Globus pallidus (tissue), 1 donor: Measurements from ENCODE around the gene GNAQ.
A peak's percentile ranks its signal among the peaks of the same experiment; 100 is the strongest.

ENCODE experiments used
- DNase-seq: peaks from one replicate; pipeline ENCODE4 v3.0.0-alpha.2; 2015; ENCODE audit warnings: low spot score

The GNAQ gene

DNA sequence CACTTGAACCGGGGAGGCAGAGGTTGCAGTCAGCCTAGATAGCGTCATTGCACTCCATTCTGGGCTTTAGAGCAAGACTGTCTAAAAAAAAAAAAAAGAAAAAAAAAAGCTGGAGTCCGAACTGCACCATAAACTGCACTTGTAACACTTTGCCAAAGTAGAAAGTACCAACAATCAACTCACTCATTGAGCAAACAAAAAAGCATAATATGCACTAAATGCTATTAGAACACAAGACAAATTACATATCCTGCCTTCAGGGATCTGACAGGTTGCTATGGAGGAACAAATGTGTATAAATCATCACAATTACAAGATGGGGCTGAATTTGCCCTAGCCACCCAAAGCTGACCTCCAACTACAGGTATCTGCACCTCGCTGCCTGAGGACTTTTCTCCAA, 27.9 kb downstream of the GNAQ start:
- DNase-seq, result no peak

DNA sequence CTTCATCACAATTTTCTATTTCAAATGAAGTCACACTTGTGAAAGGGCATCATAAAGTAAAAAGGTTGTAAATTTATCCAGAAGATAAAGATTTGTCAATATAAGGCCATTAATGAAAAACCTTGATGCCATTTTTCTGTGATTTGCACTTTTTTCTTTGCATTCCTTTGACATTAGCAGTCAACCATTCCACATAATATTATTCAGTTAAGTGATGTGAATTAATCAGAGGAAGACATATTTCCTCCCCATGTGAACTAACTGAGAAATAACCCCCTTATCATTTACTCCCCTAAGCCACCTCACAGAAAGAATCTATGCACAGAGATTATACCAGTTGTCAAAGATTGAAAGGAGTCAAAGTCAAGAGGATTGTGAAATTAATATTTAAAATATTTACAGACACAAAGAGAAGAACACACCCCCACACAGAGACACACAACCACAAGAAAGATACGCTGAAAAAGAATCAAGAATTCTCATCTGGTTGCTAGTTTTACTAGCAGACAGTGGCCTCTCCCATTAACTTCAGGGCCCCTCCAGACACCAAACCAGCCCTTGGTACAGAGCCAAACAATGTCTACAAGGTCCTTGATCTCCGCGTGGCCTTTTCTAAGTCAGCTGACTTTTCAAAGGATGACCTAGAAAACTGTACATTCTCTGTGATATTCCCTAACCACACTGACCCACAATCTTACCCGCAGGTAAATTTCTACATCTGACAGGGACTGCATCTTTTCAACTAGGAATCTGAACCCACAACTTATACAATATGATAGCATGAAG, 29.5 kb downstream of the GNAQ start:
- DNase-seq, result no peak

DNA sequence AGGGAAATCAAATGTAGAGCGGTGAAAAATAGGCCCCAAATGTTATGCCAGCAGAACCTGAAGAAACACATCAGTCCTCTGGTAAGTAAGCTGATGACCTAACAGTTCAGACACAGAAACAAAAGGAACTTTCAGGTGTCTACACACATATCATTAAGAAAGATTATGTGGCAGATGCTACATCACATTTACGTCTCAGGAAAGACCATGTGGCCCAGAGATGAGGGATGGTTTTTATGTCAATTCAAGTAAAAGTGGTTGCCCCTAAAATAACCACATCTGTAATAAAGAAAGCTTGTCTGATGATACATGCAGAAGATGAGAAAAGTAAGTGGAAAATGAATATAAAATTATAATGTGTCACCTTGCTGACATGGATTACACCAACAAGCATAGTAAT, 31.4 kb downstream of the GNAQ start:
- no peak for DNase-seq

DNA sequence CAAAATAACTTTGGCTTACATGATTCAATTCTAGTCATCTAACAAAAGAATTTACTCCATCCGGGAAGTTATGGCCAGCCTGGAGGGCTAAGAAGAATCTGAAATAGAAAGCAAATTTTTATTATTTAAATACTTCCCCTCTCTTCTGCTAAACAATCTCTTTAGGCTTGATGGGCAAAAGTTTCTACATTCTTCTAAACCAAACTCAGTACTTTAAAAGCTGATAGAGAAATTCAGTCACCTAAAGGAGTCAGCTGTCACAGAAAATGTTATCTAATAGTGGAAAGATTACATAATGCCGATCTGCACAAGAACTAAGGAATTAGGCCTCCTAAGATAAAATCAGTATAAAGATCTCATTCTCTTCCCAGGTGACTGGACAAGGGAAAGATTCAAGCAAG, 32.4 kb downstream of the GNAQ start:
- no peak for DNase-seq

DNA sequence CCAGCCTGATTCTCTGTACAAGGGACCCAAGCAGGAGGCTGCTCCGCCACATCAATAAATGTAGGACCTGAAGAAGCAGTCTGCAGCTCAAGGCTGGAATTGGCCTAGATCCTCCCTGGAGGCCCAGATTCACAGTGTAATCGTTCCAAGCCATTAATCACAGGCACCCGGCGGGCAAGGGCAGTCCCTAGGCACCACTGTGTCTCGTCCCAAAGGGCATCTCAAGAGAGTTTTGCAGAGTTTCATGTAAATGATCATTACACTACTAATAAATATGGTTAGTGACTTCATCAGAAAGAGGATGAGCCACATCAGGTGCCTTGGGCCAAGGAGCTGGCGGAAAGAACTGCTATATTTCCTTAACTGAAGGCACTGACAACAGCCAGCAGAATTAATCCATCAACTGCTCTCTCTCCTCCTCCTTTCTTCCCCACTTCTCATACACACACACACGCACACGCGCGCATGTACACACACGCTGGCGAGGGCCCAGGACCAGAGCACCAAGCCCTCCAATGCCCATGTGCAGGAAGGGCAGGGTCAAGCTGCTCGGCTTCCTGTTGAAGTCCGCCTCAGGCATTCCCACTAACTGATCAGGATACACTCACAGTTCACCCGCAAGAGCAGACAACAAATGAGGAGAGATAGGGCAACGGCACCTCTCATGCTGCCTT, 33.9 kb downstream of the GNAQ start:
- DNase-seq, result no peak

DNA sequence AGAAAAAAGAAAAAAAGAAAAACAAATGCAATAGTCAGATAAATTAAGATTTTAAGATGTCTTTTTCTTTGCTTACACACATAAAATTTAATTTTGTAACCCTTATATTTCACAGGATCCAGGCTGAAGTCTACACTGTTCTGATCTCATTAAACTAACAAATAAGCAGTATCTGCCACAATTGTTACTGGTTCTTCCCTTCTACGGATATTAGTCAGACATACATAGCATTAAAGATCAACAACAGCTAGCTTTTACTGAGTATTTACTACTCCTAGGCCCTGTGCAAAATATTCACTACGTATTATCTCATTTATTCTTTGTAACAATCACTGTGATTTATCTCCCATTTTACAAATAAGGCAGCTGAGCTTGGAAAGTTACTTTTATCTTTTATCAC, 34.9 kb downstream of the GNAQ start:
- DNase-seq, result no peak

DNA sequence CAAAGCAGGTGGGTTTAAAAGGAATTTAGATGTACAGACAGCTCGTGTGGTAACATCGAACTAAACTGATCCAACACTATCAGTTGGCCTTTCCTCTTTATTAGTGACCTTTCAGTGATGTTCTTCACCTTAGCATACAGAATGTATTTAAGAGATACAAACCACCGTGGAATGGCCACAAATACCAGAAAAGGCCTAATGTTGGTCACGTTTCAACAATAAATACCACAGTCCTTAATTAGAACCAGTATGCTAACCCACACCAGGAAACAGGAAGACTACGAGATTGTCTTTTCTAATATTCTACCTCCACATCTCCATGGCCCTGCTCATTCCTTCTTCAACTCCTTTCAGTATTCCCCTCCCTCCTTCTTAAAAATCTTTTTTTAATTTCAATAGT, 40.4 kb downstream of the GNAQ start:
- DNase-seq, result no peak

DNA sequence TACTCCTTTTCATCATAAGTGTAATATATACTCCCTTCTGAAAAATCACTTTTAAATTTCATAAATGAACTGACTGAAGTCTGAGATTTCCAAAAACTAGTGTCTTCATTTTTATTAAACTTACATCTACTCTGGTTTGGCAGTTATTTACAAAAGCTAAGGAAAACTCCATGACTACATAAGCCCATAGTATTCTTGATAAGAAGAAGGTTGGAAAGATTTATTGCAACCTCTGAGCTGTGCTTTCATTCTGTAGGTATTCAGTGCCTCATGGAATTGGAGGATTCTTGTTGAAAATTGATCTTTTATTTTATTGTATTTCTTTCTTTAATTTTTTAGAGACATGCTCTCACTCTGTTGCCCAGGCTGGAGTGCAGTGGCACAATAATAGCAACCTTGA, 41.7 kb downstream of the GNAQ start:
- DNase-seq, result no peak

DNA sequence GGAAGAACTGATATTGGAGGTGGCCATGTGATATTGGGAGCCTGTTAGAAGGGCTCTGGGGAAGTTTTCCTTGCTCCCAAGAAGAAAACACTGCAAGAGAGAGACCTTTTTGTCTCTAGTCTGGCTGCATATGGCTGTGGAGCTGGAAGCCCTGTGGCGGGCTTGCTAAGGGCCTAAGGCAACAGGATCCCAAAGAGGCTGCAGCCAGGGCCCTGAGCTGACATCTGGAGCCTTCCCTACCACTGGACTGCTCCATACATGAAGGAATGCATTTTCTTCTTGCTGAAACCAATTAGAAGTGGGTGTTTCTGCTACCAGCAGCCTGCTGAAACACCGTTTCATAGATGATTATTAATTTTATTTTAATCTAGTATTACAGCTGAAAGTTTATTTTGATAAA, 42.2 kb downstream of the GNAQ start:
- no peak for DNase-seq

DNA sequence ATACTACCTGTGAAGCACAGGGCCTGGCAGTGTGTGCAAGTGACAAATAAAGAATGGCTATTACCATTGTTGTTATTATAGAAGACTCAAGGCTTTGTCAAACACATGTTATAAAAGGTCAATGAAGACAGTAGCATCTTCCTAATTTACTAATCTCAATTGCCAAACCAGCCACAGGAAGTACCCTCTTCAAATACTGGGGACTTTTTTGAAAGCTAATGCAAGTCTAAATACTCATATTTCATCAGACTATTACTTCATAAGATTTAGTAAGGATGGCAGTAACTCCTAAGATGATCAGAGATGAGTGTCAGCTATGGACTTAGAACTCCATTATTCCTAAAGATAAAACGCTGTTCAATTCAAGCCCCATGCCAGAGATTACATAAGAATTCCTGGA, 43.0 kb downstream of the GNAQ start:
- DNase-seq, result no peak

DNA sequence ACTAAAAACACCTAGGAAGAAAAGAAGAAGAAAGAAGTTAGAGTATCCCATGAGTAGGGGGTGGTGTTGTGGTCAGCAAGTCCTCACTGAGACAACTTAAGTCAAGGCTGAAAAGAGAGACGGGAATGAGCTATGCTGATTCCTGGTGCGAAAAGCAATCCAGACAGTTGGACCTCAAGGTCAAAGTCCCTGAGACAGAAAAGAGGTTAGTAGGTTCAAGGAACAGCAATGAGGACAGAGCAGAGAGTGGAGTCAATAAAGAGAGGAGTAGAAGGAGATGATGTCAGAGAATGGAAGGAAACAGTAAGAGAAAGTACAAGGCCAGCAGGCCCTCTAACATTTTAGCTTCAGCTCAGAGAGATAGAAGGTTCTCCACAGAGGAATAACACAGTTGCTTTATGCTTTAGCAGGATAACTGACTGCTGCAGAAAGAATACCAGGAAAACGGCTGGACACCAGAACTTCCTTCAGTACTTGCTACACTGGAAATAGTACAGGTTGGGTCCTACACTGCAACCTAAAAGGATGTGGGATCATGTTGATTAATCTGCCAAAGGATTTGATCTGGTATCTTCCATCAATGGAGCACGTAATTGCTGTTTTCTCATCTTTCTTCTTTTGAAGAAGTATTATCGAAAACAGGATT, 43.6 kb downstream of the GNAQ start:
- no peak for DNase-seq

DNA sequence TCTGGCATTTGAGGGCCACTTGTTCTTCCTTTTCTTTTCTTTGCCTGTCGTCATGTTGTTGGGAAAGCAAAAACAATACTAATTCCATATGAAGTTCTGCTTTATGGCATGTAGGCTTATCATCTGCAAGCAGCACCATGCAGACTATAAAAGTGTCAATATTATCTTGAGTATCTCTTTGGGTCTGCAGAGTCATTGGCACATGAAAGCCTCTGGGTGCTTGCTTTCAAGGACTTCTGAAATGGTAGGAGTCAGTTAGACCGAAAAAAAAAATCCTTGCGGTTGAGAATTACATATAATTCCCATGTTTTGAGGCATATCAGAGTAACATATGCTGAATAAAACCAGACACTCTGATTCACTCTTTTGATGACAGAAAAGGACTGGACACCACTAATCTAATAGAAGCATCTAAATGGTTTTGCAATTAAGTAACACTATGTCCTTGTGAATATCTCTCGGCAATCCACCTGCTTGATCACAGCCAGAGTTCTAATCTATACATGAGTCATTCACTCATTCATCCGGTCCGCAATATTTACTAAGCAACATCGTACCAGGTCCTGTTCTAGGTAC, 44.4 kb downstream of the GNAQ start:
- DNase-seq, result no peak

DNA sequence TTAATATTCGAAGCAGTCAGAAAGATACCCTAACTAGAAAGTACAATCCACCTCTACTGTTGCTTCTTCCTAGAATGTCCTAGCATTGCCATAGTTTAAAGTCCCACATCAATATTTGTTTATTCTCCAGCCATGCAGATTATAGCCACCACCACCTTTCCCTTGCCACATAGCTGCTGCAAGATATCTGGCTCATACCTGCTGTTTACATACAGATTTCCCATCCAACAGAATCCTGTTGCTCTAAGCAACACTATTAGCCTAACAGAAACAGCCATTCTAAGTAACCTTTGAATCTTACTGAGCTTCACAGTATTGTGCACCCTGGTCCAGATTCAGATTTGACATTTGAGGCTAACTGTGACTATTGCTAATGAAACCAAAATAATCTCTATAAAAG, 45.6 kb downstream of the GNAQ start:
- DNase-seq, result no peak

DNA sequence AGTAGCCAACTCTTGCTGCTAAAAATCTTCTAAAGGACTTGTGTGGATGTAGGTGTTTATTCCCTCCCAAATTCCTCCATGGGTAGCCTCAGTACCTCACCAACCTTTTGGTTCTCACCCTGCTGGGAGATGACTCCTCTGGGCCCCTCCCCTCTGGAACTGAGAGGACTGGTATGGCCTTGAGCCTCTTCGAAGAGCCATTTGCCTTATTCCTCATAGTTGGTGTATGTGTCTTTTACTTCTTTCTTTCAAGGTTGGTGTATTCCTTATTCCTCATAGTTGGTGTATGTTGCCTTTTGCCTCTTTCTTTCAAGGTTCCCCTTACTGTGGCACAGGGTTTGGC, 48.3 kb downstream of the GNAQ start:
- no peak for DNase-seq

DNA sequence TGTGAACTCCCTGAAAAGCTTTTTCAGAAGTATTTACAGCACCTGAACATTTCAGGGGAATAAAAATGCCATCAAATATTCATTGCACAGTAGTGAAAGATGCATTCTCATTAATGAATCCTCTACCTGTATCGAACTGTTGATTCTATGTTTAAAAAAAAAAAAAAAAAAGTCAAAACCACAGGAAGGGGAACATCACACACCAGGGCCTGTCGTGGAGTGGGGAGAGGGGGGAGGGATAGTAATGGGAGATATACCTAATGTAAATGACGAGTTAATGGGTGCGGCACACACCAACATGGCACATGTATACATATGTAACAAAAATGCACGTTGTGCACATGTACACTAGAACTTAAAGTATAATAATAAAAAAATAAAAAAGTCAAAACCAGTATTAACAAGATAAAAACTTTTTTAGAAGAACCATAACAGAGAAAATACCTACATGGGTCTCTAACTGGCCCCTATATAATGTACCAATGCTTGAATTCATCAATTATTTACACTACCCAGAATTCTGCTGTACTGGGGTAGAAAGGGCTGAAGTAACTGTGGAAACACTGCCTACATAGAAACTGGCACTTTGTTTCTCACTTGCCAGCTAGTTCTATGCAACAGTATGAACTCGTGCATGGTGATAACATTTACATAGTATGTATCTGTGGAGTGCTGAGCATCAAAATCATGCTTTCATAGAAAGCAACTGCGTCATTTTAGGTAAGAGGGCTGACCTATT, 48.9 kb downstream of the GNAQ start:
- no peak for DNase-seq

DNA sequence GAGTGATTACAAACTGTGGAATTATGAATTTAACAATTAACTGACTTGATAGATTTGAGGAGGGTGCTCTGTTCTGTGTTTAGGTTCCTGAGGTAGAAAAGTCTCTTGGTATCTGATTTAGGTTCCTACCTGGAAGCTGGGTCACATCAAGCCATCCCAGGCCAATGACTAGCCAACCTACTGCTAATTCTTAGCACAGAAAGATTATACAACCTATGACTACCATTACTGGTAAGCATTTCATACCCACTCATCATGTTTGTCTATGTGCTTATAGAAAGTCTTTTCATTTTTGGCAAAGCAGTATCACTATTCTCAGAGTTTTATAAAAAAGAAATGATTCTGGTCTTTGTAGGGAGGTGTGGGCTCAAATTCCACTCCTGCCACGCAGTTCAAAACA, 49.7 kb downstream of the GNAQ start:
- no peak for DNase-seq

DNA sequence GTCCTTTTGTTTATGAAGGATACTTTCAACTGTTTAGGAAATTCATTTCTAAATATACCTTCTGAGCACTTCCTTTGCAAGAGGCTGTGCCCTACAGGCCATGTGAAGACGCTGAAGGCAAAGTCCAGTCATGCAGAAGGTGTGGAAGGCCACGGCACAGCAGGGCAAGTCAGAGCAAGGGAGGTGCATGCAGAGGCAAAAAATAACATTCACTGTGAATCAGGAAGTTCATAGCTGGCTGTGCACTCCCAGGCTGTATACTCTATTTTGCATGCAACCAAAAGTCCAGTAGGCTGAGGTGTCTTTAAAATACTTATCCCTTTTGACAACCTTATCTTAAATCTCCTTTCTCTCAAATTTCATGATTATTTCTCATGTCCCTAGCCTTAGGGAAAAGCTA, 50.3 kb downstream of the GNAQ start:
- DNase-seq, result no peak

DNA sequence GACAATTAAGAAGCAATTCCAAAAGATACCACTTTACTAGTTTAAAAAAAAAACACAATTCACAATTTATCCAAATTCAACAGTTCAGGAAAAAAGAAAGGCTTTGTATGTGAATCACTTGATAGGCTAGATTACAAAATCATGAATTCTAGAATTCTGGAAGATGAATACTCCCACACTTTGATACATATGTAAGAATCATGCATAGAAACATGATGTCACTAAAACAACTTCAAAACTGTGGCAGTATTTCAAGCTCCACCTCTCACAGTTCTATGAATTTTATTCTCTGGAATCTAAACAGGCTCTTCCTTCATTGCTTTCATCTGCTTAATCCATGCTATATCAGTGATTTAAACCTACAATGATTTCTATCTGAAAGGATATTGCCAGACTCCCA, 51.0 kb downstream of the GNAQ start:
- DNase-seq, result peak; percentile 25

DNA sequence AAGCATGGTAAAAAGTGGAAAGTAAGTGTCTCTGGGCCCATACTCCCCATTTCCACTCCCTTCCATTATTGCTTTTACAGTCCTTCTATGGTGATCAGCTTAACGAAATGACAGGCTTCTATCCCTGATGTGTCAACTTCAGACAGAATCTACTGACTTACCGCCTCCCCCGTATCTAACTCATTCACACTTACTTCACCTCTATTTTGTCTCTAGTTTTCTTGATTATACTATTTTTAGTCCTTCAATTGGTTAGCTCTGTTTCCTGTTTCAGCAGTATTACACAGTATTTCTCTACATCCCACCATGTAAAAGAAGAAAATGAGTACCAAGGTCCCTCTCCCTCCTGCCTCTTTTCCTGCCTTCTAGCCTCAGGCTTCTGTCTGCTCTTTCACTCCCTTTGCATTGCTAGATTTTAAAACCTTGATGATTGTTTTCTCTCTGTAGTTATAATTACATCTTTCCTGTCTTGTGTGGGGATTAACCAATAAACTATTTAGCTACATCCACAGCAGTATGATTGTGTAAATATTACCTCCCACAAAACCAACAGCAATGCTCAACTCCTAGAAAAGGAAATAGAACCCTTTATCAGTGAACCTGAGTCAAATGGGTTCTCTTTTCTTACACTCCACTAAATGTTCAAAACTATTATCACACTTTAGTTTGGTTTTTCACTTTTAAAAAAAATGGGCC, 53.4 kb downstream of the GNAQ start:
- DNase-seq, result no peak

DNA sequence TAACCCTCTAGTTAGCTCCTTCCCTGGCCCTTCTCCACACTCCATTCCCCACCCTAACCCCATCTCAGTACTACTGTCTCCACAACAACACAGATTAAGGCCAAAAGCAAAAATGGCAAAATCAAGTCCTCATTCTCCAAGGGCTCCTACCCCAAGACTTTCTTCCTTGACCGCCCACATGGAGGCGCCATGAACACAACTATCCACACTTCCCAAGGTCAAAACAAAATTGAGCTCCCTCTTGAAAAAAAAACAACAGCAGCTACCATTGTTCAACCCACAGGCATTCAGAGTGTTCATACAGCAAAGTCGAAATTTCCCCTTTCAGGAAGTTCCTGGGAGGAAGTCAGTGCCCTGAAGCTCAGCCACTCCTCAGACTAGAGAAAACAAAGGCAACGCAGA, 54.4 kb downstream of the GNAQ start:
- peak; percentile 92 for DNase-seq

DNA sequence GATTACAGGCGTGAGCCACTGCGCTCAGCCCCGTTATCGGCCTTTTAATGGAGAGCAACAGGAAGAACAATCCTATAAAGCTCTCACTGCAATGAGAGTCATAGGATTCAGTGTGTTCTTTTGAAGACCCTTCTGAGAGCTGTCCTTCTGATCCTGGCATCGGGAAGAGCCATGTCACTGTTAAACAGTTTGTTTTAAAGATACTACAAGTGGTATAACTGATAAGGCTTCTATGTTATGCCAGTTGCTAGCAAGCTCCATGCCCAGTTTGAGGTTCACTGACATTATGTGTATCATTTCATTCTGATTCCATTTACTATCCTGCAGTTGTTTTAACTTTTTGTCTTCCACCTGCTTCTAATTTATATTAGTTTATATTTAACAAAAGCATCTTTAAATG, 55.8 kb downstream of the GNAQ start:
- no peak for DNase-seq

DNA sequence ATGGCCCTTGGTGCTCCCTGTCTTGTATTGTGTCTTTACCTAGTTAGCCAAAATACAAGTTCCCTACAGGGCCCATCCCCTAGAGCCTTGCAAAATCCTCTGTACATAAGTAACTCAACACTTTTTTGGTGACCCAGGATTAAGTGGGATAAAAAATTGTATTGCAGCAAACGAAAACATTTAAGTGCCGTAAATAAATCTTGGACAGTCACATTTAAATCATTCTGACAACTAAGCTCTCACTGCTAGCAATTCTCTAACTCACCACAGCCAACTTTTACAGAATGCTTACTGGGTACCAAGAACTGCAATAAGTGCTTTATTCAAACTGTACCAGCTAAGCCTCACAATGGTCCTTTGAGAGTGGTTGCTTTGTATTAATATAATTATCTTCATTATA, 56.6 kb downstream of the GNAQ start:
- DNase-seq, result peak; percentile 68
